Sigmoid colon (tissue), 7 donors: ENCODE data around the gene ABCD3. TPM values are rescaled to one million over a fixed set of nuclear protein-coding genes. Genes with fewer than 3 reads are reported as not detected.

Experiments used
- DNase-seq: peaks from one replicate; pipeline ENCODE4 v3.0.0-alpha.2; 2019
- H3K27ac ChIP-seq, 4 donors: fragments of 200-600 bp; sonication (generic); one replicate each; pipeline ENCODE4 v1.5.1; 2016 to 2019; ENCODE audit warnings: mild to moderate bottlenecking in 1 of 4
- H3K27me3 ChIP-seq, 3 donors: fragments of 200-600 bp; sonication (generic); one replicate each; pipeline ENCODE4 v1.5.1; 2019; ENCODE audit warnings: mild to moderate bottlenecking in 1 of 3
- H3K36me3 ChIP-seq, 4 donors: fragments of 200-600 bp; sonication (generic); one replicate each; pipeline ENCODE4 v1.5.1; 2016 to 2019
- H3K4me1 ChIP-seq, 4 donors: fragments of 200-600 bp; sonication (generic); one replicate each; pipeline ENCODE4 v1.5.1; 2017 to 2019
- H3K4me3 ChIP-seq, 4 donors: fragments of 200-600 bp; sonication (generic); one replicate each; pipeline ENCODE4 v1.5.1; 2017 to 2019; ENCODE audit warnings: mild to moderate bottlenecking in 2 of 4, moderate library complexity in 1 of 4
- H3K9me3 ChIP-seq, 4 donors: fragments of 200-600 bp in 3 of 4; sonication (generic) in 3 of 4; one replicate each; pipeline versions ENCODE4 v1.5.1 to v1.6.1; 2013 to 2019
- EP300 ChIP-seq, 4 donors: sonication (generic); formaldehyde crosslinking; IDR thresholded peaks; one replicate each; pipeline ENCODE4 v1.6.1; 2017; ENCODE audit warnings: antibody characterized with exemption in 4 of 4
- POLR2A ChIP-seq, 2 donors: fragments of 450-650 bp; IDR thresholded peaks; one replicate each; pipeline ENCODE4 v1.6.1; 2016; ENCODE audit warnings: antibody characterized with exemption in 2 of 2, mild to moderate bottlenecking in 2 of 2, moderate library complexity in 2 of 2
- POLR2AphosphoS5 ChIP-seq, 4 donors: sonication (generic); formaldehyde crosslinking; IDR thresholded peaks; one replicate each; pipeline ENCODE4 v1.6.1; 2017; ENCODE audit warnings: antibody characterized with exemption in 4 of 4
- WGBS, 2 donors: extraction: QIAGEN DNeasy Blood & Tissue Kit; methylation state at CpG; one replicate each; pipeline ENCODE4 v1.1.7; 2013; 5-methylcytosine and 5-hydroxymethylcytosine counted together
- intact Hi-C: fragments of 100-400 bp; cut with DNase I; formaldehyde crosslinking; loops from one replicate; pipeline ENCODE4 v1.15.1; 2023
- polyA plus RNA-seq, 3 donors: library from polyadenylated mRNA; stranded (reverse); fragments of 200-250 nt; gene quantifications; one replicate each; pipeline ENCODE4 v1.2.3, GENCODE V29; 2013
- total RNA-seq, 4 donors: library from RNA; depleted of rRNA; stranded (reverse); fragments of >200 nt; gene quantifications; one replicate each; pipeline ENCODE4 v1.1.0, GENCODE V29; 2016
- TF ChIP-seq, protein P1 (sequence below), 4 experiments: fragments of 450-650 bp in 3 of 4; fragments of 200-600 bp in 1 of 4; IDR thresholded peaks; one replicate each; pipeline ENCODE4 v1.5.1; 2016 to 2019; ENCODE audit warnings: antibody characterized with exemption in 4 of 4, mild to moderate bottlenecking in 3 of 4, moderate library complexity in 2 of 4
- donor health status: healthy with polysubstance abuse.
- donor health status: Bipolar disorder and iron deficiency.
- donor health status: healthy.

ABCD3 gene
- total and polyA plus RNA-seq, 7 donors: 21.0 to 55.6 (median 33.5) TPM

GRCh38 chr1:94394247-94394646, 23.9 kb upstream of the ABCD3 start:
- Histone ChIP-seq H3K4me1 (no peaks in the 10 kb centered on the region), H3K9me3 (no peaks in the 10 kb centered on the region), H3K36me3 (no peaks in the 10 kb centered on the region), H3K27me3 (no peaks in the 10 kb centered on the region), H3K4me3 (no peak overlapping the region), H3K27ac (no peak overlapping the region)
- DNase-seq: no peak
- no peak for TF ChIP-seq POLR2A (IDR thresholded peaks at IDR 0.05)
- TF ChIP-seq, protein P1, sequence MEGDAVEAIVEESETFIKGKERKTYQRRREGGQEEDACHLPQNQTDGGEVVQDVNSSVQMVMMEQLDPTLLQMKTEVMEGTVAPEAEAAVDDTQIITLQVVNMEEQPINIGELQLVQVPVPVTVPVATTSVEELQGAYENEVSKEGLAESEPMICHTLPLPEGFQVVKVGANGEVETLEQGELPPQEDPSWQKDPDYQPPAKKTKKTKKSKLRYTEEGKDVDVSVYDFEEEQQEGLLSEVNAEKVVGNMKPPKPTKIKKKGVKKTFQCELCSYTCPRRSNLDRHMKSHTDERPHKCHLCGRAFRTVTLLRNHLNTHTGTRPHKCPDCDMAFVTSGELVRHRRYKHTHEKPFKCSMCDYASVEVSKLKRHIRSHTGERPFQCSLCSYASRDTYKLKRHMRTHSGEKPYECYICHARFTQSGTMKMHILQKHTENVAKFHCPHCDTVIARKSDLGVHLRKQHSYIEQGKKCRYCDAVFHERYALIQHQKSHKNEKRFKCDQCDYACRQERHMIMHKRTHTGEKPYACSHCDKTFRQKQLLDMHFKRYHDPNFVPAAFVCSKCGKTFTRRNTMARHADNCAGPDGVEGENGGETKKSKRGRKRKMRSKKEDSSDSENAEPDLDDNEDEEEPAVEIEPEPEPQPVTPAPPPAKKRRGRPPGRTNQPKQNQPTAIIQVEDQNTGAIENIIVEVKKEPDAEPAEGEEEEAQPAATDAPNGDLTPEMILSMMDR (IDR thresholded peaks at IDR 0.05): no peak
- TF ChIP-seq POLR2AphosphoS5 (IDR thresholded peaks at IDR 0.05): no peak
- TF ChIP-seq EP300 (IDR thresholded peaks at IDR 0.05): no peak
- intact Hi-C loops: no loop called here
- WGBS, 2 donors: 90 to 97% methylated on average over 1 of the region's 1 CpG

DNA sequence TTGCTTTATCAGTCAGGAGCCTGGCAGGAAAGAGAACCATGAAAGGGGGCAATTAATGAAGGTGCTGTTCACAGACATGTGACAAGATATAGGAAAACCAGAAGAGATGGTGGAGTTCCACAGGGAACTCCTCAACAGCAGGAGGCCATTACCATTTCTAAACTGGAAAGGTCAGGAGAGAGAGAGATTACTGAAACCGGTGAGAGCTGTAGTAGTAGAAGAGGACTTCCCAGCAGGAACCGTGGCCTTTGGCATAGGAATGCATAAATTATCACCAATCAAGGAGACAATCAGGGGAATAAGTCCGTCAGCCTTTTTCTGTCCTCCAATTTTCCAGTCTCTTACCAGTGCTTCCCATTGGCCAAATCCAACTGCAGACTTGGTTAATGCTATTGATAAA, 23.0 kb upstream of the ABCD3 start:
- H3K9me3 ChIP-seq: no peaks in the 10 kb centered on the region
- TF ChIP-seq EP300 (IDR thresholded peaks at IDR 0.05) (no peak), POLR2AphosphoS5 (IDR thresholded peaks at IDR 0.05) (no peak), POLR2A (IDR thresholded peaks at IDR 0.05) (no peak)
- TF ChIP-seq, protein P1 (IDR thresholded peaks at IDR 0.05): no peak
- H3K27me3 ChIP-seq: no peaks in the 10 kb centered on the region
- intact Hi-C loops: loop anchor here (5.0 kb wide), 1 partner anchor 67 kb away; no protein-coding TSS in a partner anchor
- no peaks in the 10 kb centered on the region for H3K36me3 ChIP-seq
- H3K4me3 ChIP-seq: no peak overlapping the region
- no peak overlapping the region for H3K27ac ChIP-seq
- no peak for DNase-seq
- H3K4me1 ChIP-seq: no peaks in the 10 kb centered on the region
- 78 to 79% methylated on average over 3 of the region's 3 CpGs for WGBS, 2 donors

DNA sequence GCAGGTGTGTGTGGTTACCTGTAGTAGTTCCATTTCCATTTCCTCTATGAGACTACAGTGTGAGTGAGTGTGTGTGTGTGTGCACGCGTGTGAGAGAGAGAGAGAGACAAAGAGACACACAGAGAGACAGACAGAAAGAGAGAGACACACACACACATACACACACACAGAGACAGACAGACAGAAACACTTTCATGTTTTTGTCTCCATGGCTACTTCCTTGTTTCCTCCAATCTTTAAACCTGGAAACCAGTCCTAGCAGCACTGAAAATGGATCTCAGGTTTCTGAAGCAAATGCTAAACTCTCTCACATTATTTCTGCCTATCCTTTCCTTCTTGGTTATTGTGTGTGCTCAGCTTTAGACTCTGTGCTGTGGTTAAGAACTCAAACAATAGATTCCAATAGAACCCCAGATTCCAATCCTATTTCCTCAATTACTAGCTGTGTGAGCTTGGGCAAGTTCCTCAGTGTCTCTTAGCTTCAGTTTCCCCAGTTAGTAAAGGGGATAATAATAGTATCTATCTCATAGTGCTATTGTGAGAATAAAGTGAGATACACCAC, 22.4 kb upstream of the ABCD3 start:
- H3K36me3 ChIP-seq: no peaks in the 10 kb centered on the region
- no peaks in the 10 kb centered on the region for H3K9me3 ChIP-seq
- H3K27ac ChIP-seq: no peak overlapping the region
- no peaks in the 10 kb centered on the region for H3K27me3 ChIP-seq
- H3K4me3 ChIP-seq: no peak overlapping the region
- no peak for DNase-seq
- TF ChIP-seq, protein P1 (IDR thresholded peaks at IDR 0.05): no peak
- intact Hi-C loops: loop anchor here (5.0 kb wide), 1 partner anchor 66 kb away; no protein-coding TSS in a partner anchor
- 86 to 90% methylated on average over 2 of the region's 2 CpGs for WGBS, 2 donors
- H3K4me1 ChIP-seq: no peaks in the 10 kb centered on the region

- no peak for DNase-seq
- Histone ChIP-seq H3K36me3 (no peaks in the 10 kb centered on the region), H3K27me3 (no peaks in the 10 kb centered on the region), H3K4me3 (no peak overlapping the region), H3K4me1 (no peaks in the 10 kb centered on the region), H3K27ac (no peak overlapping the region), H3K9me3 (no peaks in the 10 kb centered on the region)
- 88 to 91% methylated on average over 11 of the region's 11 CpGs for WGBS, 2 donors
- intact Hi-C loops: loop anchor here (5.0 kb wide), 1 partner anchor 66 kb away; no protein-coding TSS in a partner anchor
- TF ChIP-seq POLR2A (IDR thresholded peaks at IDR 0.05) (no peak), EP300 (IDR thresholded peaks at IDR 0.05) (no peak), POLR2AphosphoS5 (IDR thresholded peaks at IDR 0.05) (no peak)
- TF ChIP-seq, protein P1 (IDR thresholded peaks at IDR 0.05): peak in 2 of 4 experiments; percentile 10 to 18
Measured at GRCh38 chr1:94396356-94397010, 21.7 kb upstream of the ABCD3 start.
